Tibial artery (tissue), 4 donors: ENCODE measurements around the gene PDE6H.

Source experiments
- DNase-seq, 2 donors: peaks; one replicate each; pipeline ENCODE4 v3.0.0-alpha.2; 2019
- H3K27ac ChIP-seq, 2 donors: fragments of 200-600 bp; sonication (generic) in 1 of 2; 1 replicate in 1 of 2; 2 replicates in 1 of 2; pipeline ENCODE4 v1.5.1; 2018 to 2019; ENCODE audit warnings: mild to moderate bottlenecking in 1 of 2
- H3K27me3 ChIP-seq, 2 donors: fragments of 200-600 bp; sonication (generic) in 1 of 2; one replicate each; pipeline versions ENCODE4 v1.5.1 to v1.6.0; 2016 to 2019
- H3K36me3 ChIP-seq, 3 donors: fragments of 200-600 bp; sonication (generic) in 2 of 3; one replicate each; pipeline ENCODE4 v1.5.1; 2016 to 2019; ENCODE audit warnings: mild to moderate bottlenecking in 2 of 3
- H3K4me1 ChIP-seq, 4 donors: fragments of 200-600 bp; sonication (generic) in 2 of 4; 1 replicate in 3 of 4; 2 replicates in 1 of 4; pipeline ENCODE4 v1.5.1; 2016 to 2019
- H3K4me3 ChIP-seq, 2 donors: fragments of 200-600 bp; sonication (generic) in 1 of 2; 1 replicate in 1 of 2; 2 replicates in 1 of 2; pipeline ENCODE4 v1.5.1; 2018 to 2019; ENCODE audit warnings: mild to moderate bottlenecking in 2 of 2
- H3K9me3 ChIP-seq, 3 donors: fragments of 200-600 bp; sonication (generic) in 1 of 3; one replicate each; pipeline ENCODE4 v1.5.1; 2016 to 2019
- CTCF ChIP-seq, 2 experiments: fragments of 200-600 bp in 1 of 2; fragments of 450-650 bp in 1 of 2; IDR thresholded peaks; one replicate each; pipeline ENCODE4 v1.5.1; 2017 to 2019; ENCODE audit warnings: antibody characterized with exemption in 2 of 2, mild to moderate bottlenecking in 1 of 2, moderate library complexity in 1 of 2
- intact Hi-C: fragments of 100-400 bp; cut with DNase I; formaldehyde crosslinking; loops from one replicate; pipeline ENCODE4 v1.15.0; 2023; ENCODE audit warnings: low total_unique reads

The PDE6H gene

GRCh38 chr12:14937014-14937413 is 35.8 kb upstream of the PDE6H start:
- Histone ChIP-seq H3K27me3 (no peaks in the 10 kb centered on the region), H3K36me3 (peaks cover under 1 to 9% (median 8%) of the 10 kb centered on the region in 3 donors), H3K4me1 (no peaks in the 10 kb centered on the region), H3K9me3 (no peaks in the 10 kb centered on the region), H3K27ac (no peak overlapping the region), H3K4me3 (no peak overlapping the region)
- intact Hi-C loops: loop anchor here (10.0 kb wide), 1 partner anchor 48 kb away; no protein-coding TSS in a partner anchor
- no peak for TF ChIP-seq CTCF (IDR thresholded peaks at IDR 0.05)
- DNase-seq: no peak

DNA sequence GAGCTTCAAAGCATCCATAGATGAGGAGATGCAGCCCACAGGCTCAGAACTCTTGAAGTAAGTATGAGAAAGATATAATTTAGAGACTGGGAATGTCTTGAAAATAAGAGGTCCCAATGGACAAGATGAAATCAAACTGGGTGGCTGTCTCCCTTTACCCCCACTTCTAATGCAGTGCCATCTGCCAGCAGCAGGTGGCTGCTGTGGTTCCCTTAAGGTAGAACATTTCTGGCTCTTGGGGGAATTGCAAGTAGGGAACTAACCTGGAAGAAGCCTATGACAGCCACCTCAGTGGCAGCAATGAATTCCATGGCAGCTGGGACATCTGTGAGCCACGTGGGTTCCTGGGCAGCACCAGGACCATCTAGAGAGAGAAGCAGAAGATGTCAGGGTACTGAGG is 35.2 kb upstream of the PDE6H start:
- Histone ChIP-seq H3K4me1 (no peaks in the 10 kb centered on the region), H3K27ac (no peak overlapping the region), H3K36me3 (peaks cover 7 to 16% (median 14%) of the 10 kb centered on the region in 3 donors), H3K27me3 (no peaks in the 10 kb centered on the region), H3K9me3 (no peaks in the 10 kb centered on the region), H3K4me3 (no peak overlapping the region)
- no peak for DNase-seq
- intact Hi-C loops: loop anchor here (10.0 kb wide), 1 partner anchor 47 kb away; no protein-coding TSS in a partner anchor
- no peak for TF ChIP-seq CTCF (IDR thresholded peaks at IDR 0.05)

- H3K4me3 ChIP-seq: no peak within 1 kb of the TSS
- no peaks in the 10 kb centered on the region for H3K4me1 ChIP-seq
- no peak for DNase-seq
- no peaks in the 10 kb centered on the region for H3K27me3 ChIP-seq
- no peak within 1 kb of the TSS for H3K27ac ChIP-seq
- intact Hi-C loops: loop anchor here (10.0 kb wide), 1 partner anchor 46 kb away; no protein-coding TSS in a partner anchor
- H3K36me3 ChIP-seq: peaks cover 12 to 20% (median 18%) of the 10 kb centered on the region in 3 donors
- H3K9me3 ChIP-seq: no peaks in the 10 kb centered on the region
- no peak for TF ChIP-seq CTCF (IDR thresholded peaks at IDR 0.05)
Measured at GRCh38 chr12:14938301-14938700, 34.5 kb upstream of the PDE6H start, which contains the start of gene ERP27. TSS of gene ERP27 (minus strand) at chr12:14938537. CDS start at chr12:14938508, 29 bp downstream.

DNA sequence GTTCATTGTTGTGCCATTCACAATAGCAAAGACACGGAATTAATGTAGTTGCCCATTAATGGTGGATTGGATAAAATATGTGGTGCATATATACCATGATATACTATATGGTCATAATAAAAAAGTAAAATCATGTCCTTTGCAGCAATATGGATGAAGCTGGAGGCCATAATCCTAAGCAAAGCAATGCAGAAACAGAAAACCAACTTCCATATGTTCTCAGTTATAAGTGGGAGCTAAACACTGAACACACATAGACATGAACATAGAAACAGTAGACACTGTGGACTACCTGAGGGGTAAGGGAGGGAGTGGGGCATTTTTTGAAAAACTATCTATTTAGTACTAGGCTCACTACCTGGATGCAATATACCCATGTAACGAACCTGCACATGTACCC is 31.5 kb upstream of the PDE6H start:
- Histone ChIP-seq H3K4me1 (peaks cover 0 to 7% (median 3%) of the 10 kb centered on the region in 4 donors), H3K4me3 (no peak overlapping the region), H3K27ac (no peak overlapping the region), H3K36me3 (peaks cover 17 to 25% (median 18%) of the 10 kb centered on the region in 3 donors), H3K9me3 (no peaks in the 10 kb centered on the region), H3K27me3 (no peaks in the 10 kb centered on the region)
- no peak for DNase-seq
- TF ChIP-seq CTCF (IDR thresholded peaks at IDR 0.05): no peak
- intact Hi-C loops: no loop called here

DNA sequence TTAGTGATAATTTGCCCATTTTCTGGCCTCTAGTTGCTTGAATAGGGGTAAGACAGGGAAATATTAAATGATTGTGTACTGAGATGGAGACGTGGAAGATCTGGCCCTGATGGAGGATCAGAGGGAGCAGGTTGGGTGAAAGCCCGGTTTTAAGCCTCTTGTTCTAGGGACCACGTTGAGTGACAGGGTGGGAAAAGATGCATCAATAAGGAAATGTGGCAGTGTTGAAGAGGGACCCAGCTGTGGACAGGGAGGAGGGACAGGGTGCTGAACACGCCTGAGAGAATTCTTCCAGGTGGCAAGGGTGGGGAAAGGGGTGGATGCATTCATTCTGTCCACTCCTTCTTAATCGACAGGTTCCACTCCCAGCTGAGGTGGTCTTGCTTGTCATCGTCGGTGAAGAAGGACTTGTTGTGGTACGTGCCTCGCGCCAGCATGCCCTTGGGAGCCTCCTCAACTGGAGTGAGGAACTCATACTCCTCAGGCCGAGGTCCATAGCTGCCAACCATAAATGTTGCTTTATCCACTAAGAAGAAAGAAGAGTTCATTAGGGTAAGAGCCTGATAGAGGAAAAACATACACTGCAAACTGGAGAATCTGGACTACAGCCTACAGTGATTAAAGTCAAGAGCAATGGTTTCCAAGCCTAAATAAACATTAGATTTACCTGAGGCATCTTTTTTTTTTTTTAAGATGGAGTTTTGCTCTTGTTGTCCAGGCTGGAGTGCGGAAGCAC is 30.5 kb upstream of the PDE6H start:
- H3K27me3 ChIP-seq: no peaks in the 10 kb centered on the region
- no peak for TF ChIP-seq CTCF (IDR thresholded peaks at IDR 0.05)
- DNase-seq: no peak
- intact Hi-C loops: no loop called here
- H3K9me3 ChIP-seq: no peaks in the 10 kb centered on the region
- H3K4me1 ChIP-seq: peaks cover 0 to 17% (median 9%) of the 10 kb centered on the region in 4 donors
- no peak overlapping the region for H3K27ac ChIP-seq
- no peak overlapping the region for H3K4me3 ChIP-seq
- peaks cover 17 to 25% (median 18%) of the 10 kb centered on the region in 3 donors for H3K36me3 ChIP-seq
